SK-N-MC (cell line): Measurements from ENCODE around the gene AKT3.

Experiments
- EZH2 ChIP-seq: fragments of 200-600 bp; sonication (generic); IDR thresholded peaks from one replicate; pipeline ENCODE4 v1.6.1; 2017; ENCODE audit warnings: antibody characterized with exemption
- POLR2AphosphoS5 ChIP-seq: IDR thresholded peaks from 2 replicates; pipeline ENCODE4 v1.6.1; 2012; ENCODE audit warnings: mild to moderate bottlenecking, low read depth, low read length, borderline replicate concordance

DNA sequence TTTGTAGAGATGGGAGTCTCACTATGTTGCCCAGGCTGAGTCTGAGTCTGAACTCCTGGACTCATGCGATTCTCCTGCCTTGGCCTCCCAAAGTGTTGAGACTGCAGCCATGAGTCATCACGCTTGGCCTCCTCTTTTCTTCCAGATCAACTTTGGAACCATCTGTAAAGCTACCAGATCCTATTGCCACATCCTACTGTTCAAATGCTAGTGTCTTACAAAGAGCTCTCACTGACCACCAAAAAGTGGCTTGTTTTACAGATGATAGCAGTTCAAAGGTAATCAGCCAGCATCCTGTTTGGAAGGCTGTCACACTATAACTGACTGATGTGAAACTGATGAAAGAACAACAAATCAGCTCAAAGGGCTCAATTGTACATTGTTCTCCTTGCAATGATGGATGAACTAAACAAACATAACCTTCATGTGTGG is 221.6 kb downstream of the AKT3 start:
- TF ChIP-seq EZH2 = no peak
- no peak for TF ChIP-seq POLR2AphosphoS5
